IMR-90 (cell line): ENCODE measurements around the gene IFT52. TPM values are rescaled to one million over a fixed set of nuclear protein-coding genes. Genes with fewer than 3 reads are reported as not detected.

Experiments used
- ATAC-seq: fragments of 200-7000 bp; cut with Tn5 transposase; 2 replicates; pipeline ENCODE4 v1.9.1; 2020; ENCODE audit warnings: low read depth, mild to moderate bottlenecking, moderate library complexity
- BruUV-seq: library from RNA; stranded (reverse); fragments of 400-500 nt; replicated peaks from 2 replicates; lab custom pipeline; 2021; lab: Mats Ljungman, UMichigan
- CTCF ChIA-PET: fragments of 300-600 bp; formaldehyde crosslinking; extraction: SDS; loops from one replicate; lab custom pipeline; 2021; ENCODE audit warnings: antibody characterized with exemption; lab: Yijun Ruan, JAX
- POLR2A ChIA-PET: fragments of 300-600 bp; sonication (Branson Sonifier 250); formaldehyde crosslinking; loops from one replicate; lab custom pipeline; 2022; ENCODE audit warnings: antibody characterized with exemption; ENCODE audit not compliant: unreplicated experiment; lab: Charles Lee
- DNase-seq: peaks from one replicate; pipeline ENCODE4 v3.0.0; 2013
- H2AFZ ChIP-seq: replicated peaks from 2 replicates; pipeline ENCODE3; 2013; ENCODE audit warnings: low read length, mild to moderate bottlenecking; ENCODE audit not compliant: poor library complexity
- H2AK5ac ChIP-seq: 2 replicates; pipeline ENCODE4 v1.6.1; 2013; ENCODE audit warnings: low read depth, low read length, inconsistent platforms
- H2AK9ac ChIP-seq: replicated peaks from 2 replicates; pipeline ENCODE3; 2013; ENCODE audit warnings: mild to moderate bottlenecking, low read depth, low read length, moderate library complexity; ENCODE audit not compliant: poor library complexity
- H2BK120ac ChIP-seq: 2 replicates; pipeline ENCODE4 v1.6.1; 2013; ENCODE audit warnings: low read depth, low read length, inconsistent platforms
- H2BK15ac ChIP-seq: 3 replicates; pipeline ENCODE4 v1.6.1; 2013; ENCODE audit warnings: low read depth, low read length, inconsistent platforms
- H2BK20ac ChIP-seq: 2 replicates; pipeline ENCODE4 v1.6.1; 2013; ENCODE audit warnings: low read depth, mild to moderate bottlenecking, inconsistent platforms, low read length, moderate library complexity
- H2BK5ac ChIP-seq: 2 replicates; pipeline ENCODE4 v1.6.1; 2013; ENCODE audit warnings: mild to moderate bottlenecking, low read depth, low read length, inconsistent platforms; ENCODE audit not compliant: poor library complexity, severe bottlenecking
- H3K14ac ChIP-seq: replicated peaks from 2 replicates; pipeline ENCODE4 v1.6.1; 2013; ENCODE audit warnings: low read depth, low read length, inconsistent platforms
- H3K18ac ChIP-seq: 2 replicates; pipeline ENCODE4 v1.6.1; 2013; ENCODE audit warnings: low read depth, low read length, control low read depth
- H3K23ac ChIP-seq: 2 replicates; pipeline ENCODE4 v1.6.1; 2013; ENCODE audit warnings: low read depth, low read length, inconsistent platforms
- H3K27ac ChIP-seq: 2 replicates; pipeline ENCODE4 v1.5.1; 2013; ENCODE audit warnings: mild to moderate bottlenecking, control low read depth, low read length; ENCODE audit not compliant: insufficient read depth
- H3K27me3 ChIP-seq: 2 replicates; pipeline ENCODE4 v1.6.1; 2013; ENCODE audit warnings: low read length; ENCODE audit not compliant: control insufficient read depth, insufficient read depth
- H3K36me3 ChIP-seq: 2 replicates; pipeline ENCODE4 v1.6.1; 2013; ENCODE audit warnings: low read length, mixed read lengths; ENCODE audit not compliant: control insufficient read depth, insufficient read depth
- H3K4ac ChIP-seq: 2 replicates; pipeline ENCODE4 v1.6.1; 2013; ENCODE audit warnings: low read depth, low read length, inconsistent platforms
- H3K4me1 ChIP-seq: 2 replicates; pipeline ENCODE4 v1.6.1; 2013; ENCODE audit warnings: low read length, mixed read lengths; ENCODE audit not compliant: control insufficient read depth, insufficient read depth
- H3K4me2 ChIP-seq: 2 replicates; pipeline ENCODE4 v1.6.1; 2013; ENCODE audit warnings: low read depth, mild to moderate bottlenecking, control low read depth, low read length, moderate library complexity
- H3K4me3 ChIP-seq: 2 replicates; pipeline ENCODE4 v1.5.1; 2013; ENCODE audit warnings: low read depth, mild to moderate bottlenecking, control low read depth, low read length, moderate library complexity; ENCODE audit not compliant: insufficient read depth
- H3K56ac ChIP-seq: 2 replicates; pipeline ENCODE4 v1.6.1; 2013; ENCODE audit warnings: low read length, inconsistent platforms; ENCODE audit not compliant: insufficient read depth; ENCODE audit errors: extremely low read depth
- H3K79me1 ChIP-seq, 2 experiments: 2 replicates each; pipeline ENCODE4 v1.6.1; 2013; ENCODE audit warnings: low read length in 2 of 2, inconsistent platforms in 1 of 2, low read depth in 1 of 2
- H3K9ac ChIP-seq: 2 replicates; pipeline ENCODE4 v1.6.1; 2013; ENCODE audit warnings: low read depth, low read length, control low read depth
- H3K9me1 ChIP-seq: 2 replicates; pipeline ENCODE4 v1.6.1; 2013; ENCODE audit warnings: low read length, inconsistent platforms; ENCODE audit not compliant: insufficient read depth
- H3K9me3 ChIP-seq: 2 replicates; pipeline ENCODE4 v1.6.1; 2013; ENCODE audit warnings: low read length; ENCODE audit not compliant: control insufficient read depth, insufficient read depth
- H4K20me1 ChIP-seq: 2 replicates; pipeline ENCODE4 v1.6.1; 2013; ENCODE audit warnings: low read length, inconsistent platforms; ENCODE audit not compliant: insufficient read depth
- H4K5ac ChIP-seq: 2 replicates; pipeline ENCODE4 v1.6.1; 2013; ENCODE audit warnings: mild to moderate bottlenecking, low read depth, low read length, control low read depth
- H4K8ac ChIP-seq, 2 experiments: 2 replicates each; pipeline ENCODE4 v1.6.1; 2013; ENCODE audit warnings: low read depth in 2 of 2, low read length in 2 of 2, control low read depth in 1 of 2, inconsistent platforms in 1 of 2
- H4K91ac ChIP-seq: 2 replicates; pipeline ENCODE4 v1.6.1; 2013; ENCODE audit warnings: low read depth, low read length, inconsistent platforms; ENCODE audit not compliant: insufficient read depth
- BHLHE40 ChIP-seq: fragments of 150-350 bp; IDR thresholded peaks from 2 replicates; pipeline ENCODE4 v1.6.1; 2016; ENCODE audit warnings: mild to moderate bottlenecking, low read depth, low read length
- CEBPB ChIP-seq: IDR thresholded peaks from 2 replicates; pipeline ENCODE4 v1.6.1; 2012; ENCODE audit warnings: low read depth, low read length, improper control_type of control experiment
- CHD1 ChIP-seq: IDR thresholded peaks from 2 replicates; pipeline ENCODE4 v1.6.1; 2012; ENCODE audit warnings: low read depth, low read length, improper control_type of control experiment
- CTCF ChIP-seq: conservative IDR thresholded peaks from 2 replicates; pipeline ENCODE4 v1.5.1; 2012; ENCODE audit warnings: mild to moderate bottlenecking, low read depth, low read length, improper control_type of control experiment
- FOS ChIP-seq: fragments of 150-350 bp; IDR thresholded peaks from 2 replicates; pipeline ENCODE4 v1.6.1; 2016; ENCODE audit warnings: low read depth, low read length
- MAFK ChIP-seq: IDR thresholded peaks from 2 replicates; pipeline ENCODE4 v1.6.1; 2012; ENCODE audit warnings: low read depth, low read length, improper control_type of control experiment
- MAZ ChIP-seq: IDR thresholded peaks from 2 replicates; pipeline ENCODE4 v1.6.1; 2012; ENCODE audit warnings: low read depth, mild to moderate bottlenecking, low read length, improper control_type of control experiment, moderate library complexity, borderline replicate concordance
- MXI1 ChIP-seq: IDR thresholded peaks from 2 replicates; pipeline ENCODE4 v1.6.1; 2012; ENCODE audit warnings: low read depth, mild to moderate bottlenecking, low read length, moderate library complexity, borderline replicate concordance
- NFE2L2 ChIP-seq: fragments of 150-350 bp; IDR thresholded peaks from 2 replicates; pipeline ENCODE4 v1.6.1; 2016; ENCODE audit warnings: low read depth, mild to moderate bottlenecking, low read length
- POLR2A ChIP-seq: IDR thresholded peaks from 2 replicates; pipeline ENCODE4 v1.6.1; 2012; ENCODE audit warnings: mild to moderate bottlenecking, low read depth, low read length
- RCOR1 ChIP-seq: IDR thresholded peaks from 2 replicates; pipeline ENCODE4 v1.6.1; 2012; ENCODE audit warnings: mild to moderate bottlenecking, low read length, improper control_type of control experiment; ENCODE audit not compliant: insufficient replicate concordance
- RFX5 ChIP-seq: IDR thresholded peaks from 2 replicates; pipeline ENCODE4 v1.8.0; 2012; ENCODE audit warnings: low read depth, mild to moderate bottlenecking, low read length, moderate library complexity
- SMC3 ChIP-seq: fragments of 150-350 bp; IDR thresholded peaks from 2 replicates; pipeline ENCODE4 v1.6.1; 2016; ENCODE audit warnings: low read depth, mild to moderate bottlenecking, antibody characterized with exemption, low read length, moderate library complexity
- USF2 ChIP-seq: fragments of 150-350 bp; IDR thresholded peaks from 2 replicates; pipeline ENCODE4 v1.6.1; 2017; ENCODE audit warnings: mild to moderate bottlenecking, antibody characterized with exemption, low read length, low read depth
- WGBS, 2 experiments: methylation state at CpG; one replicate each; pipeline versions ENCODE4 v1.1.5 to v1.1.7; 2013; ENCODE audit warnings: missing lambda C conversion rate in 2 of 2; ENCODE audit not compliant: insufficient read length in 1 of 2; ENCODE audit errors: extremely low coverage in 2 of 2; 5-methylcytosine and 5-hydroxymethylcytosine counted together
- dilution Hi-C: fragments of 300-500 bp; cut with HindIII; formaldehyde crosslinking; loops from one replicate; pipeline ENCODE4 v1.14.3; 2018; ENCODE audit warnings: low sequenced_read_pairs; ENCODE audit not compliant: unreplicated experiment
- in situ Hi-C: fragments of 300-500 bp; cut with MboI; formaldehyde crosslinking; loops from 3 replicates; pipeline ENCODE4 v1.14.3; 2019; ENCODE audit warnings: low sequenced_read_pairs, inconsistent platforms, mixed read lengths
- intact Hi-C: fragments of 100-400 bp; cut with micrococcal nuclease; formaldehyde crosslinking; loops from 2 replicates; pipeline ENCODE4 v1.10.0; 2022
- polyA plus RNA-seq, 3 experiments: library from polyadenylated mRNA; depleted of rRNA; stranded (reverse); fragments of >200 nt; gene quantifications; 2 replicates each; pipeline ENCODE4 v1.2.3, GENCODE V29; 2012; ENCODE audit warnings: low replicate concordance in 1 of 3
- total RNA-seq: library from RNA; depleted of rRNA; stranded (reverse); fragments of >200 nt; gene quantifications from 2 replicates; pipeline ENCODE4 v1.2.3, GENCODE V29; 2012
- TF ChIP-seq, protein P1 (sequence below): fragments of 150-350 bp; IDR thresholded peaks from 2 replicates; pipeline ENCODE4 v1.6.1; 2016; ENCODE audit warnings: low read depth, mild to moderate bottlenecking, low read length, moderate library complexity, borderline replicate concordance

The IFT52 gene
- total and polyA plus RNA-seq, 2 of the 4 experiments (the other 2 are of a cell fraction), result 31.2 to 55.6 TPM

DNA sequence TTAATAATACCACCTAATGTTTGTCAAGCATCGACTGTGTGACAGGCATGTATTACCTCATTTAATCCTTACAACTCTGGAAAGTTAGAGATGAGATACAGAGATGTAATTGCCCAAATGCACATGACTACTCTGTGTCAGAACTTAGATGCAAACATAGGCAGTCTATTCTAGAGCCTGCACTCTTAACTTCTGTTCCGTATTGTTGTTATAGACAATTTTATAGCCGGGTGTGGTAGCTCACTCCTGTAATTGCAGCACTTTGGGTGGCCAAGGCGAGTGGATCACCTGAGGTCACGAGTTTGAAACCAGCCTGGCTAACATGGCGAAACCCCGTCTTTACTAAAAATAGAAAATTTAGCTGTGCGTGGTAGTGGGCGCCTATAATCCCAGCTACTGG, 15.0 kb downstream of the IFT52 start:
- 92% methylated on average over 4 of the region's 9 CpGs; no CpG with 5 or more reads in 1 of the 2 experiments for WGBS, 2 experiments
- no TSS peak for BruUV-seq
- Histone ChIP-seq H2BK120ac (no peak overlapping the region), H2AK9ac (no peak overlapping the region), H3K56ac (no peak overlapping the region), H2BK5ac (no peak overlapping the region), H2BK15ac (no peak overlapping the region), H4K91ac (no peak overlapping the region), H4K20me1 (no peaks in the 10 kb centered on the region), H4K8ac (no peak overlapping the region), H3K4me2 (no peak overlapping the region), H4K5ac (no peak overlapping the region), H3K36me3 (peaks cover 12% of the 10 kb centered on the region), H3K4me3 (no peak overlapping the region), H2AFZ (no peak overlapping the region), H3K23ac (no peak overlapping the region), H3K18ac (no peak overlapping the region), H3K4ac (no peak overlapping the region), H3K9me3 (no peaks in the 10 kb centered on the region), H3K14ac (no peak overlapping the region), H3K9ac (no peak overlapping the region), H2AK5ac (no peak overlapping the region), H3K27ac (no peak overlapping the region), H2BK20ac (no peak overlapping the region), H3K27me3 (no peaks in the 10 kb centered on the region), H3K4me1 (no peaks in the 10 kb centered on the region), H3K79me1 (peaks cover 0 to 3% of the 10 kb centered on the region in 2 experiments; a peak in 1 of 4 replicates), H3K9me1 (no peaks in the 10 kb centered on the region)
- in situ Hi-C loops, result no loop called here
- DNase-seq (no peak), ATAC-seq (no peak)
- dilution Hi-C loops, result no loop called here
- ChIA-PET POLR2A (no interaction called here), CTCF (no interaction called here)
- intact Hi-C loops, result no loop called here
- no peak for TF ChIP-seq BHLHE40
- TF ChIP-seq CTCF, result no peak
- TF ChIP-seq CEBPB, result no peak
- TF ChIP-seq NFE2L2, result no peak
- TF ChIP-seq POLR2A, result no peak
- no peak for TF ChIP-seq MAZ
- TF ChIP-seq MXI1, result no peak
- no peak for TF ChIP-seq CHD1
- TF ChIP-seq MAFK, result no peak
- TF ChIP-seq FOS, result no peak
- no peak for TF ChIP-seq SMC3
- TF ChIP-seq USF2, result no peak
- no peak for TF ChIP-seq RCOR1
- TF ChIP-seq, protein P1, sequence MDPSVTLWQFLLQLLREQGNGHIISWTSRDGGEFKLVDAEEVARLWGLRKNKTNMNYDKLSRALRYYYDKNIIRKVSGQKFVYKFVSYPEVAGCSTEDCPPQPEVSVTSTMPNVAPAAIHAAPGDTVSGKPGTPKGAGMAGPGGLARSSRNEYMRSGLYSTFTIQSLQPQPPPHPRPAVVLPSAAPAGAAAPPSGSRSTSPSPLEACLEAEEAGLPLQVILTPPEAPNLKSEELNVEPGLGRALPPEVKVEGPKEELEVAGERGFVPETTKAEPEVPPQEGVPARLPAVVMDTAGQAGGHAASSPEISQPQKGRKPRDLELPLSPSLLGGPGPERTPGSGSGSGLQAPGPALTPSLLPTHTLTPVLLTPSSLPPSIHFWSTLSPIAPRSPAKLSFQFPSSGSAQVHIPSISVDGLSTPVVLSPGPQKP, result no peak
- TF ChIP-seq RFX5, result no peak
